ENCODE measurements around the gene GUCY1A1. TPM values are rescaled to one million over a fixed set of nuclear protein-coding genes. Genes with fewer than 3 reads are reported as not detected.
"Not testable (repeated sequence)": the region's sequence is repeated elsewhere in the genome, so short reads cannot be mapped to it uniquely, and the experiment has no call there.

Gene GUCY1A1
- total RNA-seq, 5 donors from 2014 or later (not counting 1 experiment from before 2014, with no cell fraction given) = 0.33 to 0.45 (median 0.44) TPM

GRCh38 chr4:155643087-155643486 is 23.6 kb upstream of the GUCY1A1 start:
- no peak for ATAC-seq (replicated peaks in 1 of 4)

DNA sequence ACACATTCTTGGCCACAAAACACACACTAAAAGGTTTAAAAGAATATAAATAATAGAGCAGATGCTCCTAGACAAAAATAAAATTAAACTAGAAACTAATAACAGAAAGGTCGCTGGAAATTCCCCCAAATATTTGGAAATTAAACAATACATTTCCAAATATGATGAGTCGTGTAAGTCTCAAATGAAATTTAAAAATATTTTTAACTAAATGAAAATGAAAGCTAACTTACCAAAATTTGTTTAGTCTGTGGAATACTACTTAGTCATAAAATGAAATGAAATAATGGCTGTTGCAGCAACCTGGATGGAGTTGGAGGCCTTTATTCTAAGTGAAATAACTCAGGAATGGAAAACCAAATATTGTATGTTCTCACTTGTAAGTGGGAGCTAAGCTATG is 20.6 kb upstream of the GUCY1A1 start:
- POLR2A ChIA-PET = no interaction called here
- no peak for ATAC-seq (replicated peaks in 1 of 4)
- Mint-ChIP-seq H3K27me3 (peaks cover 0 to 5% of the 10 kb centered on the region in 2 donors), H3K9me3 (no peaks in the 10 kb centered on the region), H3K36me3 (no peaks in the 10 kb centered on the region), H3K27ac (no peak overlapping the region), H3K4me3 (no peak overlapping the region), H3K4me1 (no peaks in the 10 kb centered on the region)
- no CpG with 5 or more reads among the region's 2 CpGs for WGBS (ENCODE audit: insufficient coverage)
- CTCF ChIA-PET = no interaction called here
- no peak overlapping the region for H3K4me3 ChIP-seq (ENCODE audit: control insufficient read depth in 1 of 2, extremely low read depth in 1 of 2, low read length in 1 of 2)
- H3K9me3 ChIP-seq = no peaks in the 10 kb centered on the region
- no peak for DNase-seq
- no peak overlapping the region for H3K27ac ChIP-seq (ENCODE audit: low read length)
- no peaks in the 10 kb centered on the region for H3K4me1 ChIP-seq (ENCODE audit: control insufficient read depth in 1 of 2, extremely low read depth in 1 of 2, insufficient read depth in 2 of 2, low read length in 2 of 2)
- H3K27me3 ChIP-seq (replicated peaks in 1 of 2; ENCODE audit: control insufficient read depth in 2 of 2, extremely low read depth in 1 of 2, insufficient read depth in 2 of 2, low read length in 1 of 2) = no peaks in the 10 kb centered on the region
- no peaks in the 10 kb centered on the region for H3K36me3 ChIP-seq (ENCODE audit: control insufficient read depth in 2 of 2, extremely low read depth in 1 of 2, insufficient read depth in 1 of 2, low read length in 1 of 2)

More at GRCh38 chr4:155643087-155643486, 23.6 kb upstream of the GUCY1A1 start:
- H3K27ac Mint-ChIP-seq = no peak overlapping the region
- no peaks in the 10 kb centered on the region for H3K9me3 ChIP-seq
- H3K9me3 Mint-ChIP-seq = no peaks in the 10 kb centered on the region
- H3K4me1 ChIP-seq (ENCODE audit: control insufficient read depth in 1 of 2, extremely low read depth in 1 of 2, insufficient read depth in 2 of 2, low read length in 2 of 2) = peaks cover 3 to 22% of the 10 kb centered on the region in 2 experiments
- no peaks in the 10 kb centered on the region for H3K27me3 ChIP-seq (replicated peaks in 1 of 2; ENCODE audit: control insufficient read depth in 2 of 2, extremely low read depth in 1 of 2, insufficient read depth in 2 of 2, low read length in 1 of 2)
- no peaks in the 10 kb centered on the region for H3K36me3 ChIP-seq (ENCODE audit: control insufficient read depth in 2 of 2, extremely low read depth in 1 of 2, insufficient read depth in 1 of 2, low read length in 1 of 2)
- no peak overlapping the region for H3K4me3 Mint-ChIP-seq
- no peak overlapping the region for H3K27ac ChIP-seq (ENCODE audit: low read length)
- peaks cover 3 to 5% of the 10 kb centered on the region in 2 donors for H3K27me3 Mint-ChIP-seq
- no peak overlapping the region for H3K4me3 ChIP-seq (ENCODE audit: control insufficient read depth in 1 of 2, extremely low read depth in 1 of 2, low read length in 1 of 2)
- CTCF ChIA-PET = no interaction called here
- no peak for DNase-seq
- POLR2A ChIA-PET = no interaction called here
- WGBS (ENCODE audit: insufficient coverage) = no CpG with 5 or more reads among the region's 1 CpG
- no peaks in the 10 kb centered on the region for H3K36me3 Mint-ChIP-seq
- peaks cover 4 to 15% (median 8%) of the 10 kb centered on the region in 3 donors for H3K4me1 Mint-ChIP-seq

- H3K27me3 ChIP-seq (replicated peaks in 1 of 2; ENCODE audit: control insufficient read depth in 2 of 2, extremely low read depth in 1 of 2, insufficient read depth in 2 of 2, low read length in 1 of 2); H3K4me3 ChIP-seq (ENCODE audit: control insufficient read depth in 1 of 2, extremely low read depth in 1 of 2, low read length in 1 of 2); H3K36me3 ChIP-seq (ENCODE audit: control insufficient read depth in 2 of 2, extremely low read depth in 1 of 2, insufficient read depth in 1 of 2, low read length in 1 of 2); H3K4me1 Mint-ChIP-seq; H3K36me3 Mint-ChIP-seq; ATAC-seq (replicated peaks in 1 of 4); H3K4me1 ChIP-seq (ENCODE audit: control insufficient read depth in 1 of 2, extremely low read depth in 1 of 2, insufficient read depth in 2 of 2, low read length in 2 of 2); H3K4me3 Mint-ChIP-seq; H3K27me3 Mint-ChIP-seq; DNase-seq; H3K9me3 Mint-ChIP-seq; H3K9me3 ChIP-seq; H3K27ac Mint-ChIP-seq; POLR2A ChIA-PET; H3K27ac ChIP-seq (ENCODE audit: low read length): not testable (repeated sequence)
- no CpG with 5 or more reads among the region's 4 CpGs for WGBS (ENCODE audit: insufficient coverage)
- CTCF ChIA-PET = interaction anchor here (0.6 to 0.7 kb wide), 4 partner anchors 25 to 1431 kb away, joined by 3 to 4 read pairs (median 3); no protein-coding TSS in a partner anchor
Measured at GRCh38 chr4:155650785-155651184, 15.9 kb upstream of the GUCY1A1 start.

- DNase-seq (no peak), ATAC-seq (replicated peaks in 1 of 4) (no peak)
- Mint-ChIP-seq H3K9me3 (no peaks in the 10 kb centered on the region), H3K27ac (no peak overlapping the region), H3K27me3 (peaks cover 0 to 3% of the 10 kb centered on the region in 2 donors), H3K4me3 (no peak overlapping the region), H3K4me1 (no peaks in the 10 kb centered on the region), H3K36me3 (no peaks in the 10 kb centered on the region)
- H3K4me1 ChIP-seq (ENCODE audit: control insufficient read depth in 1 of 2, extremely low read depth in 1 of 2, insufficient read depth in 2 of 2, low read length in 2 of 2) = no peaks in the 10 kb centered on the region
- H3K4me3 ChIP-seq (ENCODE audit: control insufficient read depth in 1 of 2, extremely low read depth in 1 of 2, low read length in 1 of 2) = no peak overlapping the region
- POLR2A ChIA-PET = no interaction called here
- H3K9me3 ChIP-seq = no peaks in the 10 kb centered on the region
- no peaks in the 10 kb centered on the region for H3K27me3 ChIP-seq (replicated peaks in 1 of 2; ENCODE audit: control insufficient read depth in 2 of 2, extremely low read depth in 1 of 2, insufficient read depth in 2 of 2, low read length in 1 of 2)
- H3K36me3 ChIP-seq (ENCODE audit: control insufficient read depth in 2 of 2, extremely low read depth in 1 of 2, insufficient read depth in 1 of 2, low read length in 1 of 2) = no peaks in the 10 kb centered on the region
- H3K27ac ChIP-seq (ENCODE audit: low read length) = no peak overlapping the region
- CTCF ChIA-PET = no interaction called here
Measured at GRCh38 chr4:155653052-155653451, 13.6 kb upstream of the GUCY1A1 start.

DNA sequence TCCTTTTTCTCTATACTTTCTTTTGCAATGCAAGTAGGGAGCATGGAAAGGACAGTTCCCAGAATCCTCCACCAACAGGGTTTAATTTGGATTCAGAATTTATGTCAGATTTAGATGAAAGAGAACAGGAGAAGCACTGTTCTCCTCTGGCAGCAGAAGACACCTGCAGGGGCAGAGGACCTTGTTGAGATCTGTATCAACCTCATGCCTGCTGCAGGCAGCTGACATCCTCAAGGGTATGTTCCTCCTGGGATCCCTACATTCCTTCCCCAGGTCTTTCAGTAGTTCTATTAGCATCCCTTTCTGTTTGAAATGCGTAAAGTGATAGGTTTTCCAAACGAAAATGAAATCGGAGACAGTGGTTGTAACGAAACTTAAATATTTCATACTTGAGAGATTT is 10.6 kb upstream of the GUCY1A1 start:
- peaks cover 3% of the 10 kb centered on the region in 2 donors for H3K27me3 Mint-ChIP-seq
- DNase-seq (no peak), ATAC-seq (replicated peaks in 1 of 4) (no peak)
- H3K27me3 ChIP-seq (replicated peaks in 1 of 2; ENCODE audit: control insufficient read depth in 2 of 2, extremely low read depth in 1 of 2, insufficient read depth in 2 of 2, low read length in 1 of 2) = no peaks in the 10 kb centered on the region
- no peak overlapping the region for H3K4me3 Mint-ChIP-seq
- H3K36me3 Mint-ChIP-seq = no peaks in the 10 kb centered on the region
- H3K27ac ChIP-seq (ENCODE audit: low read length) = no peak overlapping the region
- ChIA-PET POLR2A (no interaction called here), CTCF (no interaction called here)
- no CpG with 5 or more reads among the region's 4 CpGs for WGBS (ENCODE audit: insufficient coverage)
- H3K4me1 Mint-ChIP-seq = no peaks in the 10 kb centered on the region
- peaks cover 0 to 4% (median 3%) of the 10 kb centered on the region in 3 donors for H3K9me3 Mint-ChIP-seq
- H3K27ac Mint-ChIP-seq = no peak overlapping the region
- no peaks in the 10 kb centered on the region for H3K4me1 ChIP-seq (ENCODE audit: control insufficient read depth in 1 of 2, extremely low read depth in 1 of 2, insufficient read depth in 2 of 2, low read length in 2 of 2)
- H3K4me3 ChIP-seq (ENCODE audit: control insufficient read depth in 1 of 2, extremely low read depth in 1 of 2, low read length in 1 of 2) = no peak overlapping the region
- no peaks in the 10 kb centered on the region for H3K9me3 ChIP-seq
- H3K36me3 ChIP-seq (ENCODE audit: control insufficient read depth in 2 of 2, extremely low read depth in 1 of 2, insufficient read depth in 1 of 2, low read length in 1 of 2) = no peaks in the 10 kb centered on the region

GRCh38 chr4:155657169-155657568 is 9.5 kb upstream of the GUCY1A1 start:
- CTCF ChIA-PET = no interaction called here
- peaks cover 0 to 4% (median 3%) of the 10 kb centered on the region in 3 donors for H3K9me3 Mint-ChIP-seq
- H3K27ac Mint-ChIP-seq = no peak overlapping the region
- Histone ChIP-seq H3K27ac (ENCODE audit: low read length) (no peak overlapping the region), H3K4me1 (ENCODE audit: control insufficient read depth in 1 of 2, extremely low read depth in 1 of 2, insufficient read depth in 2 of 2, low read length in 2 of 2) (no peaks in the 10 kb centered on the region), H3K27me3 (replicated peaks in 1 of 2; ENCODE audit: control insufficient read depth in 2 of 2, extremely low read depth in 1 of 2, insufficient read depth in 2 of 2, low read length in 1 of 2) (no peaks in the 10 kb centered on the region), H3K4me3 (ENCODE audit: control insufficient read depth in 1 of 2, extremely low read depth in 1 of 2, low read length in 1 of 2) (no peak overlapping the region), H3K36me3 (ENCODE audit: control insufficient read depth in 2 of 2, extremely low read depth in 1 of 2, insufficient read depth in 1 of 2, low read length in 1 of 2) (no peaks in the 10 kb centered on the region), H3K9me3 (no peaks in the 10 kb centered on the region)
- POLR2A ChIA-PET = no interaction called here
- DNase-seq (no peak), ATAC-seq (replicated peaks in 1 of 4) (no peak)
- no peak overlapping the region for H3K4me3 Mint-ChIP-seq
- H3K27me3 Mint-ChIP-seq = peaks cover 3 to 6% of the 10 kb centered on the region in 2 donors
- H3K4me1 Mint-ChIP-seq = no peaks in the 10 kb centered on the region
- H3K36me3 Mint-ChIP-seq = no peaks in the 10 kb centered on the region

DNA sequence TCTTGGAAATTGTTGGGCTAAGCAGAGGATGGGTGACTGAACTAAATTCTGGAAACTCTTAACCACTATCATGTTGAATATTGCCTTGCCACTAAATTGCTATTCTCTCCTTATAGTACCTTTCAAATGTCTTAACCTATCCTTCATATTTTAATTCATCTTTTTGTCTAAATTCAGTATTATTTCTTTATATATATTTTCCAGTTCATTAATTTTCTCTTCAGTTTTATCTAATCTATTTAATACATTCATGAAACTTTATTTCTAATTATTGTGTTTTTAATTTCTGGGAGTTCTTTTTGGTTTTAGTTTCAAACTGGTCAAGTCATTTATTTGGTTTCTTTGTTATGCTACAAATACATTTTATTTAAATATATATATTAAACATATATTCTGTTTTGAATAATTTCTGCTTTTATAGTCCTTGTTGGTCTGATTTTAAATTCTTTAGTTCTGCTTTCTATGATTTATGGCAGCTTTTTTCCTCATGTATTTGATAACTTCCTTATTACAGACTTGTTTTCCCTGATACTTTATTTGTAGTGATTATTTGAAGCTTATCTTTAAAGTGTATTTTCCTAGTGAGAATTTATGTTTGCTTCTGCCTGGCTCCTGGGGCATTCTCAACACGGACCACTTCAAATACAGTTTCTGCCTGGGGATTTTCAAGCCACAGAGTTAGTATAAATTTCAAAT is 8.5 kb upstream of the GUCY1A1 start:
- ATAC-seq (replicated peaks in 1 of 4) (no peak), DNase-seq (no peak)
- no peaks in the 10 kb centered on the region for H3K36me3 Mint-ChIP-seq
- Histone ChIP-seq H3K9me3 (no peaks in the 10 kb centered on the region), H3K27me3 (replicated peaks in 1 of 2; ENCODE audit: control insufficient read depth in 2 of 2, extremely low read depth in 1 of 2, insufficient read depth in 2 of 2, low read length in 1 of 2) (no peaks in the 10 kb centered on the region), H3K4me1 (ENCODE audit: control insufficient read depth in 1 of 2, extremely low read depth in 1 of 2, insufficient read depth in 2 of 2, low read length in 2 of 2) (no peaks in the 10 kb centered on the region), H3K4me3 (ENCODE audit: control insufficient read depth in 1 of 2, extremely low read depth in 1 of 2, low read length in 1 of 2) (no peak overlapping the region), H3K27ac (ENCODE audit: low read length) (no peak overlapping the region), H3K36me3 (ENCODE audit: control insufficient read depth in 2 of 2, extremely low read depth in 1 of 2, insufficient read depth in 1 of 2, low read length in 1 of 2) (no peaks in the 10 kb centered on the region)
- H3K9me3 Mint-ChIP-seq = peaks cover 0 to 4% (median 3%) of the 10 kb centered on the region in 3 donors
- ChIA-PET CTCF (no interaction called here), POLR2A (no interaction called here)
- no peak overlapping the region for H3K27ac Mint-ChIP-seq
- H3K4me3 Mint-ChIP-seq = no peak overlapping the region
- H3K27me3 Mint-ChIP-seq = peaks cover 3 to 10% of the 10 kb centered on the region in 2 donors
- H3K4me1 Mint-ChIP-seq = no peaks in the 10 kb centered on the region
- WGBS (ENCODE audit: insufficient coverage) = no CpG with 5 or more reads among the region's 1 CpG
